K562 (cell line): ENCODE measurements around the gene FZD10. TPM values are rescaled to one million over a fixed set of nuclear protein-coding genes. Genes with fewer than 3 reads are reported as not detected.

Experiments
- ATAC-seq: fragments of 200-7000 bp; cut with Tn5 transposase; 3 replicates; pipeline ENCODE4 v1.9.1; 2020; ENCODE audit warnings: moderate library complexity
- BruUV-seq: library from RNA; stranded (reverse); fragments of 400-500 nt; replicated peaks from 2 replicates; lab custom pipeline; 2021; lab: Mats Ljungman, UMichigan
- CTCF ChIA-PET: fragments of 300-600 bp; formaldehyde crosslinking; extraction: SDS; loops from one replicate; lab custom pipeline; 2021; ENCODE audit warnings: low intra/inter-chr PET ratio; lab: Yijun Ruan, JAX
- POLR2A ChIA-PET: fragments of 300-600, 350-650 bp; sonication (Branson Sonifier 250); formaldehyde crosslinking; extraction: SDS; loops from one replicate; lab custom pipeline; 2021; ENCODE audit warnings: antibody characterized with exemption, inconsistent platforms; lab: Yijun Ruan, JAX
- DNase-seq, 4 experiments: peaks; one replicate each; pipeline versions ENCODE4 v3.0.0 to v3.0.0-alpha.2; 2011 to 2018; ENCODE audit warnings: low spot score in 3 of 4, mixed read lengths in 3 of 4; ENCODE audit errors: extremely low read depth in 1 of 4
- FAIRE-seq: peaks from 2 replicates; lab custom pipeline; 2011; peaks lifted over from hg19 to GRCh38; lab: Jason Lieb, UNC
- H2AFZ ChIP-seq: 2 replicates; pipeline ENCODE4 v1.6.0; 2011; ENCODE audit warnings: low read depth, low read length, control low read depth, inconsistent platforms
- H3K27ac ChIP-seq: fragments of 200-600 bp; 3 replicates; pipeline ENCODE4 v1.8.0; 2011; ENCODE audit warnings: low read depth, mild to moderate bottlenecking, control low read depth, inconsistent platforms, low read length, moderate library complexity, mixed read lengths; ENCODE audit errors: extremely low read depth
- H3K27me3 ChIP-seq, 2 experiments: fragments of 300-600 bp in 1 of 2; 2 replicates in 1 of 2; 3 replicates in 1 of 2; pipeline versions ENCODE4 v1.6.0 to v1.8.0; 2011; ENCODE audit warnings: inconsistent platforms in 2 of 2, low read length in 2 of 2, mild to moderate bottlenecking in 1 of 2, mixed read lengths in 1 of 2, moderate library complexity in 1 of 2; ENCODE audit not compliant: control insufficient read depth in 2 of 2, insufficient read depth in 2 of 2
- H3K36me3 ChIP-seq: fragments of 300-600 bp; 3 replicates; pipeline ENCODE4 v1.8.0; 2011; ENCODE audit warnings: mild to moderate bottlenecking, low read length, inconsistent platforms; ENCODE audit not compliant: control insufficient read depth, insufficient read depth
- H3K4me1 ChIP-seq, 2 experiments: fragments of 200-600 bp in 1 of 2; replicated peaks in 1 of 2; 2 replicates in 1 of 2; 3 replicates in 1 of 2; pipeline versions ENCODE4 v1.5.1 to v1.8.0; 2011; ENCODE audit warnings: inconsistent platforms in 2 of 2, low read length in 2 of 2, mild to moderate bottlenecking in 1 of 2, mixed read lengths in 1 of 2, moderate library complexity in 1 of 2; ENCODE audit not compliant: control insufficient read depth in 2 of 2, insufficient read depth in 2 of 2
- H3K4me2 ChIP-seq: 2 replicates; pipeline ENCODE4 v1.6.1; 2011; ENCODE audit warnings: low read length, control low read depth, inconsistent platforms, mixed read lengths; ENCODE audit not compliant: insufficient read depth
- H3K4me3 ChIP-seq: fragments of 200-600 bp; sonication (generic), shearing (Covaris generic); 2 replicates; pipeline ENCODE4 v1.5.1; 2016; ENCODE audit warnings: control low read depth, inconsistent platforms
- H3K79me2 ChIP-seq: fragments of 200-600 bp; 3 replicates; pipeline ENCODE4 v1.8.0; 2011; ENCODE audit warnings: low read length, inconsistent platforms; ENCODE audit not compliant: control insufficient read depth, insufficient read depth
- H3K9ac ChIP-seq, 2 experiments: 2 replicates each; pipeline versions ENCODE4 v1.6.0 to v1.6.1; 2011; ENCODE audit warnings: low read depth in 2 of 2, low read length in 2 of 2, control low read depth in 1 of 2, inconsistent platforms in 1 of 2, mild to moderate bottlenecking in 1 of 2, mixed read lengths in 1 of 2; ENCODE audit not compliant: insufficient read depth in 1 of 2
- H3K9me1 ChIP-seq: one replicate; pipeline ENCODE4 v1.6.0; 2011; ENCODE audit warnings: inconsistent platforms, mild to moderate bottlenecking, low read length, moderate library complexity; ENCODE audit not compliant: control insufficient read depth, insufficient read depth
- H3K9me3 ChIP-seq: replicated peaks from 2 replicates; pipeline ENCODE4 v1.5.1; 2011; ENCODE audit warnings: low read depth, low read length, inconsistent platforms; ENCODE audit not compliant: control insufficient read depth, insufficient read depth
- H4K20me1 ChIP-seq: replicated peaks from 2 replicates; pipeline ENCODE4 v1.6.1; 2011; ENCODE audit warnings: low read length, inconsistent platforms, mixed read lengths; ENCODE audit not compliant: control insufficient read depth, insufficient read depth
- AFF4 ChIP-seq: sonication (generic); formaldehyde crosslinking; IDR thresholded peaks from 2 replicates; pipeline ENCODE4 v1.8.0; 2023; ENCODE audit warnings: mild to moderate bottlenecking, missing genetic modification reagents
- CHD4 ChIP-seq: fragments of 200-600 bp; sonication (generic); IDR thresholded peaks from 3 replicates; pipeline ENCODE4 v1.6.1; 2012; ENCODE audit warnings: low read depth, mild to moderate bottlenecking, mixed read lengths, low read length, inconsistent platforms; ENCODE audit not compliant: insufficient read depth, insufficient replicate concordance, poor library complexity, severe bottlenecking
- DLX4 ChIP-seq: fragments of 250-450 bp; sonication (Bioruptor Pico); IDR thresholded peaks from 2 replicates; pipeline ENCODE4 v1.6.1; 2021; ENCODE audit warnings: mild to moderate bottlenecking
- FOSL1 ChIP-seq: fragments of 200-800 bp; sonication (Bioruptor generic); conservative IDR thresholded peaks from 2 replicates; pipeline ENCODE4 v1.6.1; 2016; ENCODE audit warnings: missing genetic modification characterization, missing compliant biosample characterization
- GTF2B ChIP-seq: IDR thresholded peaks from 2 replicates; pipeline ENCODE4 v1.6.1; 2011; ENCODE audit not compliant: insufficient read length; ENCODE audit errors: extremely low read depth
- SRSF1 ChIP-seq: fragments of 200-400 bp; formaldehyde crosslinking; IDR thresholded peaks from 2 replicates; pipeline ENCODE4 v1.6.1; 2017; ENCODE audit warnings: mild to moderate bottlenecking, low read depth, low read length, moderate library complexity
- ZBTB12 ChIP-seq: fragments of 250-450 bp; sonication (Bioruptor Pico); IDR thresholded peaks from 2 replicates; pipeline ENCODE4 v1.4.0; 2020
- ZBTB7A ChIP-seq: IDR thresholded peaks from 2 replicates; pipeline ENCODE4 v1.6.1; 2011; ENCODE audit warnings: low read depth, mild to moderate bottlenecking, low read length, moderate library complexity, borderline replicate concordance; ENCODE audit not compliant: control insufficient read depth
- ZSCAN29 ChIP-seq: fragments of 450-650 bp; IDR thresholded peaks from 2 replicates; pipeline ENCODE4 v1.6.1; 2017
- WGBS: fragments of 100-300 bp; shearing (Covaris generic); methylation state at CpG from one replicate; pipeline ENCODE4 v1.1.6; 2016; ENCODE audit warnings: low coverage, mixed read lengths; ENCODE audit not compliant: insufficient coverage; ENCODE audit errors: missing lambda C conversion rate; 5-methylcytosine and 5-hydroxymethylcytosine counted together
- in situ Hi-C: fragments of 300-500 bp; cut with MboI; formaldehyde crosslinking; loops from 4 replicates; pipeline ENCODE4 v1.15.0; 2018; ENCODE audit warnings: inconsistent platforms, mixed read lengths
- intact Hi-C: fragments of 100-400 bp; cut with micrococcal nuclease; formaldehyde crosslinking; loops from 2 replicates; pipeline ENCODE4 v1.14.2; 2022
- polyA plus RNA-seq, 8 experiments: library from polyadenylated mRNA; depleted of rRNA in 4 of 8; stranded (reverse) in 5 of 8; unstranded in 3 of 8; fragments of >200 nt; fragmentation: Nextera tagmentation in 2 of 8; fragmentation: Illumina TruSeq in 1 of 8; extraction: Ambion mirVana in 2 of 8; extraction: Trizol in 1 of 8; gene quantifications; 2 replicates each; pipeline versions ENCODE4 v1.2.1 to v1.2.3, GENCODE V29; 2011 to 2014; ENCODE audit warnings: inconsistent platforms in 1 of 8, missing spikeins in 1 of 8
- total RNA-seq, 7 experiments: library from RNA; depleted of rRNA in 6 of 7; stranded (reverse); fragments of >200 nt in 6 of 7; fragmentation: Illumina TruSeq in 2 of 7; extraction: Trizol in 2 of 7; gene quantifications; 2 replicates each; pipeline versions ENCODE4 v1.2.1 to v1.2.3, GENCODE V29; 2011 to 2021; ENCODE audit warnings: low replicate concordance in 1 of 7

Gene FZD10
- total and polyA plus RNA-seq, 9 of the 15 experiments (the other 6 are each of a cell fraction or from before 2014, with no cell fraction given) = not detected

GRCh38 chr12:130205495-130205894 is 43.2 kb downstream of the FZD10 start:
- ChIA-PET CTCF (no interaction called here), POLR2A (no interaction called here)
- no peak for ATAC-seq
- Histone ChIP-seq H2AFZ (no peak overlapping the region), H3K4me3 (no peak overlapping the region), H3K9ac (no peak overlapping the region), H3K4me2 (no peak overlapping the region), H3K4me1 (no peaks in the 10 kb centered on the region), H3K9me1 (no peaks in the 10 kb centered on the region), H3K36me3 (no peaks in the 10 kb centered on the region), H4K20me1 (no peaks in the 10 kb centered on the region), H3K79me2 (no peaks in the 10 kb centered on the region), H3K27ac (no peak overlapping the region), H3K27me3 (peaks cover 0 to 22% of the 10 kb centered on the region in 2 experiments; a peak in 1 of 5 replicates), H3K9me3 (no peaks in the 10 kb centered on the region)
- TF ChIP-seq ZSCAN29 (no peak), SRSF1 (no peak), ZBTB12 (CRISPR knock-in tag) (no peak), FOSL1 (tag) (no peak), AFF4 (CRISPR knock-in tag) (no peak), ZBTB7A (no peak), GTF2B (no peak), CHD4 (no peak), DLX4 (CRISPR knock-in tag) (no peak)
- 1% methylated on average over 6 of the region's 6 CpGs for WGBS
- FAIRE-seq = no peak
- DNase-seq = no peak
- BruUV-seq = no TSS peak
- intact Hi-C loops (no loop called here), in situ Hi-C loops (no loop called here)
